GM12865 (cell line): Measurements from ENCODE around the gene TRIM41.

Experiments
- DNase-seq: peaks from one replicate; pipeline ENCODE4 v3.0.0; 2010; ENCODE audit warnings: low read depth
- H3K4me3 ChIP-seq: 2 replicates; pipeline ENCODE4 v1.5.1; 2011; ENCODE audit warnings: mild to moderate bottlenecking, low read depth, low read length, control low read depth
- CTCF ChIP-seq: IDR thresholded peaks from 2 replicates; pipeline ENCODE4 v1.5.1; 2011; ENCODE audit warnings: low read length, control low read depth, low read depth, inconsistent platforms; ENCODE audit not compliant: insufficient read depth; ENCODE audit errors: missing control alignments

The TRIM41 gene

GRCh38 chr5:181189363-181189961 is 33.6 kb upstream of the TRIM41 start:
- TF ChIP-seq CTCF, result no peak
- DNase-seq, result peak; percentile 62

DNA sequence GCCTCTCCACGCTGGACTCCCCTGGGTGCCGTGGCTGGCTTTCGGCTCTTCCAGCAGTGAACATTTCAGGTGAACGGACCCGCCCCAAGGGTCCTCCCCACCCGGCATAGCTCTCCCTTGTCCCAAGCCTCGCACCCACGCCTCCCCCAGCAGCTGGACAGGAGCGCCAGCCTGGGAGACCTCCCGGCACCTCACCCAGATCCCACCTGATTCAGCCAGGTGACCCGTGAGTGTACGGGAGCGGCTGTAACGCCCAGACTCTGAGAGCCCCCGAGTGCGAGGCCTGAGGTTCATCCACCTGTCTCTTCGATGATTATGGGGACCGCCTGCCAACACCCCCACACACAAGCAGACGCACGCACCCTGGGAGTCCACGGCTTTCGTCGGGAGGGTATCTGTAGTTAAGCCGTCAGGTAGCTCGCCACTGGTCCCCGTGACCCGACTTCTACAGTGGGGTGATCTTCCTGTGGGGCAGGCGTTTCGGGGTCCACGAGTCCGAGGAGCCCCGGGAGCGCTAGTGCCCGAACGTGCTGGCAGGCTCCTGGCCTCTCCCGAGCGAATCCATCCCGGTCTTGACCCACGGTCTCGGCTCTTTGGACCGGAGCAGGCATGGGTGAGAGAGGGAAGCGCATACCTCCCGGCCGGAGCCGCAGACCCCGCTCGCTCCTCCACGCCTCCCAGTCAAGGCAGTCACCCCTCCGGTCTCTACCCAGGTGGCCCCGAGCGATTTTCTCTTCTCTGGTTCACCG is 32.9 kb upstream of the TRIM41 start:
- peak overlapping the region; percentile 91 for H3K4me3 ChIP-seq
- DNase-seq, result peak; percentile 47
- no peak for TF ChIP-seq CTCF

More at GRCh38 chr5:181189363-181189961, 33.6 kb upstream of the TRIM41 start:
- peak overlapping the region; percentile 91 for H3K4me3 ChIP-seq

- TF ChIP-seq CTCF, result peak; percentile 41
- peak; percentile 70 for DNase-seq
These were observed 32.2 kb upstream of the TRIM41 start for GRCh38 chr5:181190711-181191525.

DNA sequence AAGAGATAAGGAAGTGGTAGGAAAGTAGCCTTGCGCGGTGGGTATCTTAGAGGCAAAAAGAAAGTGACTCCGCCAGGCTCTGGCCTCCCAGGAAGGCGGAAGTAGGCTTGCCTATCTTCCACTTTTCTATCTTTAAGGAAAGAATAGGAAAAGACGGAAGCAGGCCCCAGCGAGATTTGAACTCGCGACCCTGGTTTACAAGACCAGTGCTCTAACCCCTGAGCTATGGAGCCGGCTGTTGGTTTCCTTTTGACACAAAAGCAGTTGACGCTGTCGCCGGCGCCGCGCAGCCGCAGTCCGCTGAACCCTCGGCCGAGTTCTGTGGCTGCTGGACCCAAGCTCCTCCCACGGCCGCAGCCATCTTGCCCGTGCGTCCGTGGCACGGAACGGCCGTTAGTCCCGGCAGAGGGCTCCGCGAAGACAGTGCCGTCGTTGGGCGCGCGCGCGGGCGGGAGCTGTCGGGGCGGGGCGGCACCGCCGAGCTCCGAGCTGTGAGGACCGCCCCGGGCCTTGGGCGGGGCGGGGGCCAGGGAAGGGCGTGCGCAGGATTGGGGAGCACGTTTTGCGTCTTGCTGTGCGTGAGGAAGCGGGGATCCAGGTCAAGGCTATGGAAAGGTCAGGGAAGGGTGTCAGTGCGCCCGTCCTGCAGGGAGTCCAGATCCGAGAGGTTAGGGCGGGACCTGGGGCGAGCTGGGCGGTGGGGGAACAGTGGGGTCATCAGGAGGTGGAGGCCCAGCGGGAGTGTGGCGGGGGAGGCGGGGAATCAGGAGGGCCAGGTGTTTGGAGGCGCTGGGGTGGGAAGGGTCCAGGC is 31.4 kb upstream of the TRIM41 start:
- no peak for TF ChIP-seq CTCF
- peak overlapping the region; percentile 91 for H3K4me3 ChIP-seq
- DNase-seq, result peak; percentile 98

More at GRCh38 chr5:181190711-181191525, 32.2 kb upstream of the TRIM41 start:
- H3K4me3 ChIP-seq, result peak overlapping the region; percentile 91

- H3K4me3 ChIP-seq, result peak overlapping the region; percentile 85
- no peak for DNase-seq
- TF ChIP-seq CTCF, result no peak
These were observed 30.6 kb upstream of the TRIM41 start for GRCh38 chr5:181192337-181193046.

- H3K4me3 ChIP-seq, result no peak overlapping the region
- no peak for TF ChIP-seq CTCF
- no peak for DNase-seq
These were observed 29.4 kb upstream of the TRIM41 start for GRCh38 chr5:181193656-181194055.
